Esophagus squamous epithelium (tissue), 5 donors: Measurements from ENCODE around the gene OR51V1. TPM values are rescaled to one million over a fixed set of nuclear protein-coding genes. Genes with fewer than 3 reads are reported as not detected.

Experiments used
- DNase-seq: peaks from one replicate; lab custom pipeline; 2025; lab: John Stamatoyannopoulos, UW
- H3K27ac ChIP-seq, 4 donors: fragments of 200-600 bp; sonication (generic); one replicate each; pipeline ENCODE4 v1.5.1; 2016 to 2019; ENCODE audit warnings: mild to moderate bottlenecking in 1 of 4
- H3K27me3 ChIP-seq, 4 donors: fragments of 200-600 bp; sonication (generic); 1 replicate in 3 of 4; 2 replicates in 1 of 4; pipeline versions ENCODE4 v1.5.1 to v1.6.0; 2017 to 2021; ENCODE audit warnings: antibody characterized with exemption in 1 of 4
- H3K36me3 ChIP-seq, 3 donors: fragments of 200-600 bp; sonication (generic); one replicate each; pipeline ENCODE4 v1.5.1; 2016 to 2019
- H3K4me1 ChIP-seq, 3 donors: fragments of 200-600 bp; sonication (generic); one replicate each; pipeline ENCODE4 v1.5.1; 2017 to 2019
- H3K4me3 ChIP-seq, 4 donors: fragments of 200-600 bp; sonication (generic); 1 replicate in 3 of 4; 2 replicates in 1 of 4; pipeline ENCODE4 v1.5.1; 2016 to 2019; ENCODE audit warnings: mild to moderate bottlenecking in 2 of 4, moderate library complexity in 1 of 4
- H3K9me3 ChIP-seq, 3 donors: fragments of 200-600 bp; sonication (generic); one replicate each; pipeline ENCODE4 v1.5.1; 2016 to 2019
- CTCF ChIP-seq, 6 experiments: fragments of 450-650 bp in 4 of 6; fragments of 200-600 bp in 2 of 6; sonication (generic) in 2 of 6; IDR thresholded peaks; one replicate each; pipeline ENCODE4 v1.5.1; 2016 to 2019; ENCODE audit warnings: antibody characterized with exemption in 6 of 6, mild to moderate bottlenecking in 4 of 6, moderate library complexity in 4 of 6
- POLR2A ChIP-seq, 4 donors: fragments of 450-650 bp; IDR thresholded peaks; one replicate each; pipeline ENCODE4 v1.6.1; 2017; ENCODE audit warnings: antibody characterized with exemption in 4 of 4, mild to moderate bottlenecking in 4 of 4, moderate library complexity in 3 of 4
- WGBS, 2 donors: methylation state at CpG; one replicate each; pipeline ENCODE4 v1.1.5; 2018; 5-methylcytosine and 5-hydroxymethylcytosine counted together
- intact Hi-C: fragments of 100-400 bp; cut with DNase I; formaldehyde crosslinking; loops from one replicate; pipeline ENCODE4 v1.15.0; 2022
- total RNA-seq, 4 donors: library from RNA; depleted of rRNA; stranded (reverse); fragments of >200 nt; gene quantifications; one replicate each; pipeline ENCODE4 v1.1.0, GENCODE V29; 2016
- donor health status: DM: yes; HTN: yes; CAD: no.

The OR51V1 gene
- total RNA-seq, 4 donors from 2014 or later, result not detected

- intact Hi-C loops, result no loop called here
- no peak for TF ChIP-seq POLR2A (IDR thresholded peaks at IDR 0.05)
- no peak for TF ChIP-seq CTCF (IDR thresholded peaks at IDR 0.05)
- no peaks in the 10 kb centered on the region for H3K4me1 ChIP-seq
- H3K27me3 ChIP-seq, result no peaks in the 10 kb centered on the region
- no peak for DNase-seq
- H3K27ac ChIP-seq, result no peak overlapping the region
- H3K9me3 ChIP-seq, result no peaks in the 10 kb centered on the region
- H3K4me3 ChIP-seq, result no peak overlapping the region
- WGBS, 2 donors, result 71 to 81% methylated on average over 1 of the region's 1 CpG
- H3K36me3 ChIP-seq, result no peaks in the 10 kb centered on the region
Measured at GRCh38 chr11:5240056-5240455, 39.6 kb upstream of the OR51V1 start.

GRCh38 chr11:5239046-5239445 lies 38.6 kb upstream of the OR51V1 start:
- Histone ChIP-seq H3K4me1 (no peaks in the 10 kb centered on the region), H3K27me3 (no peaks in the 10 kb centered on the region), H3K4me3 (no peak overlapping the region), H3K27ac (no peak overlapping the region), H3K9me3 (no peaks in the 10 kb centered on the region), H3K36me3 (no peaks in the 10 kb centered on the region)
- intact Hi-C loops, result no loop called here
- DNase-seq, result no peak
- no peak for TF ChIP-seq CTCF (IDR thresholded peaks at IDR 0.05)
- TF ChIP-seq POLR2A (IDR thresholded peaks at IDR 0.05), result no peak

GRCh38 chr11:5238486-5238885 lies 38.0 kb upstream of the OR51V1 start:
- 34 to 58% methylated on average over 2 of the region's 2 CpGs for WGBS, 2 donors
- Histone ChIP-seq H3K4me3 (no peak overlapping the region), H3K36me3 (no peaks in the 10 kb centered on the region), H3K4me1 (no peaks in the 10 kb centered on the region), H3K27ac (no peak overlapping the region), H3K27me3 (no peaks in the 10 kb centered on the region), H3K9me3 (no peaks in the 10 kb centered on the region)
- no peak for DNase-seq
- intact Hi-C loops, result no loop called here
- TF ChIP-seq POLR2A (IDR thresholded peaks at IDR 0.05), result no peak
- no peak for TF ChIP-seq CTCF (IDR thresholded peaks at IDR 0.05)

GRCh38 chr11:5237420-5237819 lies 36.9 kb upstream of the OR51V1 start:
- H3K27me3 ChIP-seq, result no peaks in the 10 kb centered on the region
- H3K36me3 ChIP-seq, result no peaks in the 10 kb centered on the region
- H3K4me3 ChIP-seq, result no peak overlapping the region
- 87 to 95% methylated on average over 2 of the region's 2 CpGs for WGBS, 2 donors
- DNase-seq, result no peak
- no peak for TF ChIP-seq POLR2A (IDR thresholded peaks at IDR 0.05)
- TF ChIP-seq CTCF (IDR thresholded peaks at IDR 0.05), result no peak
- no peaks in the 10 kb centered on the region for H3K4me1 ChIP-seq
- no peaks in the 10 kb centered on the region for H3K9me3 ChIP-seq
- H3K27ac ChIP-seq, result no peak overlapping the region
- intact Hi-C loops, result no loop called here

GRCh38 chr11:5235364-5236095 lies 35.0 kb upstream of the OR51V1 start:
- TF ChIP-seq POLR2A (IDR thresholded peaks at IDR 0.05) (no peak), CTCF (IDR thresholded peaks at IDR 0.05) (no peak)
- no peaks in the 10 kb centered on the region for H3K4me1 ChIP-seq
- no peaks in the 10 kb centered on the region for H3K9me3 ChIP-seq
- H3K27ac ChIP-seq, result no peak overlapping the region
- WGBS, 2 donors, result 74 to 79% methylated on average over 5 of the region's 5 CpGs
- intact Hi-C loops, result no loop called here
- H3K27me3 ChIP-seq, result no peaks in the 10 kb centered on the region
- no peak for DNase-seq
- H3K36me3 ChIP-seq, result no peaks in the 10 kb centered on the region
- no peak overlapping the region for H3K4me3 ChIP-seq
